ENCODE results near the gene OR52N2. TPM values are rescaled to one million over a fixed set of nuclear protein-coding genes. Genes with fewer than 3 reads are reported as not detected.

Gene OR52N2
- total and polyA plus RNA-seq, 2 donors from 2014 or later, result not detected

- no peaks in the 10 kb centered on the region for H3K9me3 ChIP-seq (ENCODE audit: control insufficient read depth in 2 of 3, insufficient read depth in 1 of 3, low read length in 3 of 3)
- no peak overlapping the region for H3K9ac ChIP-seq (ENCODE audit: low read length in 3 of 3)
- H3K4me1 ChIP-seq (ENCODE audit: control insufficient read depth in 2 of 3, insufficient read depth in 2 of 3, low read depth in 1 of 3, low read length in 3 of 3), result no peaks in the 10 kb centered on the region
- H3K4me3 ChIP-seq (ENCODE audit: low read length in 3 of 3), result no peak overlapping the region
- no peak overlapping the region for H3K27ac ChIP-seq (ENCODE audit: low read depth in 2 of 2, low read length in 2 of 2)
- no peak for FAIRE-seq
- H3K27me3 ChIP-seq (ENCODE audit: control insufficient read depth, insufficient read depth, low read length), result no peaks in the 10 kb centered on the region
- no peak for TF ChIP-seq CTCF (IDR thresholded peaks at IDR 0.05; ENCODE audit: borderline replicate concordance, extremely low read depth, insufficient read depth)
- no peak for DNase-seq
- no peaks in the 10 kb centered on the region for H3K36me3 ChIP-seq (ENCODE audit: control insufficient read depth in 2 of 3, insufficient read depth in 3 of 3, low read length in 3 of 3)
- intact Hi-C loops (cut with DNase I), result no loop called here
Measured at GRCh38 chr11:5837695-5838094, 29.0 kb downstream of the OR52N2 start.

DNA sequence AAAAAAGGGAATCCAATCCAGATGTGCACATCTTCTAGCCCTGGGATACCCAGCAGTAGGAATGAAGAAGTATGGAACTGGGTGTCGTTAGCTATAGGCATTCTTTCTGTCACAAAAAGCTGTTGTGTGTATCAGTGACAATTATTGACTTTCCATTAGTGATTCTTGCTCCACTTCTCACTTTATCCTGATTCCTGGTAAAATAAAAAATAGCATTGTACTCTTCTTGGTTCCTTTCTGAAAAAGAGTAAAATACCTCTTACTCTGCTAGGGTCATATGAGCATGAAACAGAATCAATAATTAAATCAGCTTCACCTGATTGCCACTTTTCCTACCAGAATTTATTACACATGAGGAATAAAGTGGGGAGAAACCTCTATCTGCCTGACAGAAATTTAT lies 33.1 kb downstream of the OR52N2 start, which contains the start of gene OR52E6:
Gene OR52E6, minus strand, starts transcription at position 101 of the 400 bp plus-strand sequence. Its CDS starts 0 bp downstream, at position 101.
- FAIRE-seq (no peak), DNase-seq (no peak)
- no peak within 1 kb of the TSS for H3K4me3 ChIP-seq (ENCODE audit: low read length in 3 of 3)
- no peaks in the 10 kb centered on the region for H3K4me1 ChIP-seq (ENCODE audit: control insufficient read depth in 2 of 3, insufficient read depth in 2 of 3, low read depth in 1 of 3, low read length in 3 of 3)
- H3K27me3 ChIP-seq (ENCODE audit: control insufficient read depth, insufficient read depth, low read length), result no peaks in the 10 kb centered on the region
- intact Hi-C loops (cut with DNase I), result no loop called here
- H3K9ac ChIP-seq (ENCODE audit: low read length in 3 of 3), result no peak within 1 kb of the TSS
- H3K27ac ChIP-seq (ENCODE audit: low read depth in 2 of 2, low read length in 2 of 2), result no peak within 1 kb of the TSS
- no peaks in the 10 kb centered on the region for H3K9me3 ChIP-seq (ENCODE audit: control insufficient read depth in 2 of 3, insufficient read depth in 1 of 3, low read length in 3 of 3)
- no peak for TF ChIP-seq CTCF (IDR thresholded peaks at IDR 0.05; ENCODE audit: borderline replicate concordance, extremely low read depth, insufficient read depth)
- H3K36me3 ChIP-seq (ENCODE audit: control insufficient read depth in 2 of 3, insufficient read depth in 3 of 3, low read length in 3 of 3), result no peaks in the 10 kb centered on the region

DNA sequence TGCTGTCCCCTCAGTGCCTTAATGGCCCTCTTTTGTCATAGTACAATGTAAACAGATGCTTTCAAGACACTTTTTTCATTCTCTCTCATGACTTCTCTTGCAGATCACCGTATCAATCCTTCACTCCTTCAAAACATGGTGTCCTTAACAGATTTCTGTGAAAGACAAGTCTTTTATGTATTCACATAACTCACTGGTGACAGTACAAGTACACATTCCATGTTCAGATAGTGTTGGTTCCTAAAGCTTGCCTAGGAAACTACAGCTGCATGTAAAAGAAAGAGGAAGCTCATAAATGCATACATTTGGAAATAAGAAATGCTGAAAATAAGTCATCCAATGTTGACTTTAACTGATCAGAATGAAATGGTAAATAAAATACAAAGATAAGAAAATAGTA lies 38.0 kb downstream of the OR52N2 start:
- no peaks in the 10 kb centered on the region for H3K36me3 ChIP-seq (ENCODE audit: control insufficient read depth in 2 of 3, insufficient read depth in 3 of 3, low read length in 3 of 3)
- DNase-seq, result no peak
- peak; percentile 60 for FAIRE-seq
- H3K27ac ChIP-seq (ENCODE audit: low read depth in 2 of 2, low read length in 2 of 2), result no peak overlapping the region
- no peaks in the 10 kb centered on the region for H3K9me3 ChIP-seq (ENCODE audit: control insufficient read depth in 2 of 3, insufficient read depth in 1 of 3, low read length in 3 of 3)
- H3K9ac ChIP-seq (ENCODE audit: low read length in 3 of 3), result no peak overlapping the region
- intact Hi-C loops (cut with DNase I), result no loop called here
- no peaks in the 10 kb centered on the region for H3K4me1 ChIP-seq (ENCODE audit: control insufficient read depth in 2 of 3, insufficient read depth in 2 of 3, low read depth in 1 of 3, low read length in 3 of 3)
- no peaks in the 10 kb centered on the region for H3K27me3 ChIP-seq (ENCODE audit: control insufficient read depth, insufficient read depth, low read length)
- no peak for TF ChIP-seq CTCF (IDR thresholded peaks at IDR 0.05; ENCODE audit: borderline replicate concordance, extremely low read depth, insufficient read depth)
- H3K4me3 ChIP-seq (ENCODE audit: low read length in 3 of 3), result no peak overlapping the region

GRCh38 chr11:5847711-5848110 lies 39.0 kb downstream of the OR52N2 start:
- FAIRE-seq (no peak), DNase-seq (no peak)
- no peaks in the 10 kb centered on the region for H3K27me3 ChIP-seq (ENCODE audit: control insufficient read depth, insufficient read depth, low read length)
- no peaks in the 10 kb centered on the region for H3K4me1 ChIP-seq (ENCODE audit: control insufficient read depth in 2 of 3, insufficient read depth in 2 of 3, low read depth in 1 of 3, low read length in 3 of 3)
- no peaks in the 10 kb centered on the region for H3K9me3 ChIP-seq (ENCODE audit: control insufficient read depth in 2 of 3, insufficient read depth in 1 of 3, low read length in 3 of 3)
- no peak overlapping the region for H3K9ac ChIP-seq (ENCODE audit: low read length in 3 of 3)
- no peak for TF ChIP-seq CTCF (IDR thresholded peaks at IDR 0.05; ENCODE audit: borderline replicate concordance, extremely low read depth, insufficient read depth)
- no peak overlapping the region for H3K27ac ChIP-seq (ENCODE audit: low read depth in 2 of 2, low read length in 2 of 2)
- intact Hi-C loops (cut with DNase I), result no loop called here
- no peaks in the 10 kb centered on the region for H3K36me3 ChIP-seq (ENCODE audit: control insufficient read depth in 2 of 3, insufficient read depth in 3 of 3, low read length in 3 of 3)
- H3K4me3 ChIP-seq (ENCODE audit: low read length in 3 of 3), result no peak overlapping the region

Data from kidney (tissue), 14 donors.